ENCODE measurements around the gene LCN10.

Gene LCN10

GRCh38 chr9:136743639-136744211 lies 985 bp upstream of the LCN10 start:
- TF ChIP-seq CTCF (IDR thresholded peaks at IDR 0.05; ENCODE audit: control insufficient read depth, insufficient read depth, low read depth, low read length, missing control alignments): no peak

GRCh38 chr9:136741883-136742571 lies 713 bp downstream of the LCN10 start:
- TF ChIP-seq CTCF (IDR thresholded peaks at IDR 0.05; ENCODE audit: control insufficient read depth, insufficient read depth, low read depth, low read length, missing control alignments): no peak
- H3K4me3 ChIP-seq (ENCODE audit: control insufficient read depth, low read depth, low read length): no peak overlapping the region
- DNase-seq (ENCODE audit: low read depth): no peak

More at GRCh38 chr9:136743639-136744211, 985 bp upstream of the LCN10 start:
- DNase-seq (ENCODE audit: low read depth): no peak
- no peak overlapping the region for H3K4me3 ChIP-seq (ENCODE audit: control insufficient read depth, low read depth, low read length)

- TF ChIP-seq CTCF (IDR thresholded peaks at IDR 0.05; ENCODE audit: control insufficient read depth, insufficient read depth, low read depth, low read length, missing control alignments): no peak
- no peak for DNase-seq (ENCODE audit: low read depth)
- no peak overlapping the region for H3K4me3 ChIP-seq (ENCODE audit: control insufficient read depth, low read depth, low read length)
These were observed 1.5 kb downstream of the LCN10 start for GRCh38 chr9:136740971-136741882.

- no peak for TF ChIP-seq CTCF (IDR thresholded peaks at IDR 0.05; ENCODE audit: control insufficient read depth, insufficient read depth, low read depth, low read length, missing control alignments)
- H3K4me3 ChIP-seq (ENCODE audit: control insufficient read depth, low read depth, low read length): no peak overlapping the region
- DNase-seq (ENCODE audit: low read depth): no peak
These were observed 2.2 kb downstream of the LCN10 start for GRCh38 chr9:136740491-136740890.

GRCh38 chr9:136740069-136740468 lies 2.7 kb downstream of the LCN10 start:
- no peak for DNase-seq (ENCODE audit: low read depth)
- no peak overlapping the region for H3K4me3 ChIP-seq (ENCODE audit: control insufficient read depth, low read depth, low read length)
- TF ChIP-seq CTCF (IDR thresholded peaks at IDR 0.05; ENCODE audit: control insufficient read depth, insufficient read depth, low read depth, low read length, missing control alignments): no peak

GRCh38 chr9:136739509-136739908 lies 3.2 kb downstream of the LCN10 start:
- no peak overlapping the region for H3K4me3 ChIP-seq (ENCODE audit: control insufficient read depth, low read depth, low read length)
- DNase-seq (ENCODE audit: low read depth): no peak
- TF ChIP-seq CTCF (IDR thresholded peaks at IDR 0.05; ENCODE audit: control insufficient read depth, insufficient read depth, low read depth, low read length, missing control alignments): no peak
